GM23338 (cell line): ENCODE data around the gene LRP11. TPM values are rescaled to one million over a fixed set of nuclear protein-coding genes. Genes with fewer than 3 reads are reported as not detected.

Experiments
- ATAC-seq: fragments of 200-7000 bp; cut with Tn5 transposase; 3 replicates; pipeline ENCODE4 v1.9.1; 2020
- DNase-seq: peaks from one replicate; pipeline ENCODE4 v3.0.0-alpha.2; 2015; ENCODE audit warnings: low spot score
- H2AFZ ChIP-seq: fragments of 200-600 bp; sonication (generic); 2 replicates; pipeline ENCODE4 v1.8.0; 2016; ENCODE audit warnings: antibody characterized with exemption, mild to moderate bottlenecking, moderate library complexity
- H3F3A ChIP-seq: fragments of 200-600 bp; sonication (generic); replicated peaks from 2 replicates; pipeline ENCODE4 v1.8.0; 2017; ENCODE audit warnings: antibody characterized with exemption, mixed run types, low read depth
- H3K27ac ChIP-seq: fragments of 200-600 bp; sonication (generic); 2 replicates; pipeline ENCODE4 v1.6.1; 2016; ENCODE audit warnings: low read depth
- H3K27me3 ChIP-seq: fragments of 200-600 bp; sonication (generic); 2 replicates; pipeline ENCODE4 v1.8.0; 2016; ENCODE audit warnings: mild to moderate bottlenecking, mixed run types, moderate library complexity; ENCODE audit not compliant: insufficient read depth
- H3K36me3 ChIP-seq: fragments of 200-600 bp; sonication (generic); 2 replicates; pipeline ENCODE4 v1.8.0; 2016; ENCODE audit warnings: mild to moderate bottlenecking; ENCODE audit not compliant: insufficient read depth
- H3K4me1 ChIP-seq: fragments of 200-600 bp; sonication (generic); 2 replicates; pipeline ENCODE4 v1.8.0; 2016; ENCODE audit warnings: mild to moderate bottlenecking, moderate library complexity; ENCODE audit not compliant: insufficient read depth
- H3K4me2 ChIP-seq: fragments of 200-600 bp; sonication (generic); 2 replicates; pipeline ENCODE4 v1.7.1; 2017; ENCODE audit warnings: mixed run types
- H3K4me3 ChIP-seq: fragments of 200-600 bp; sonication (generic); 2 replicates; pipeline ENCODE4 v1.6.1; 2016; ENCODE audit warnings: mixed run types
- H3K79me2 ChIP-seq: fragments of 200-600 bp; sonication (generic); replicated peaks from 2 replicates; pipeline ENCODE4 v1.8.0; 2017; ENCODE audit warnings: mild to moderate bottlenecking; ENCODE audit not compliant: insufficient read depth
- H3K9me2 ChIP-seq: fragments of 200-600 bp; sonication (generic); 2 replicates; pipeline ENCODE4 v1.8.0; 2017; ENCODE audit not compliant: insufficient read depth
- H4K20me1 ChIP-seq: fragments of 200-600 bp; sonication (generic); replicated peaks from 2 replicates; pipeline ENCODE4 v1.8.0; 2017; ENCODE audit warnings: mild to moderate bottlenecking; ENCODE audit not compliant: insufficient read depth
- H3K27ac Mint-ChIP-seq: 2 replicates; pipeline ENCODE4 v1.8.0; 2020; ENCODE audit warnings: inconsistent platforms, mild to moderate bottlenecking, moderate library complexity, mixed read lengths
- H3K27me3 Mint-ChIP-seq: 3 replicates; pipeline ENCODE4 v1.8.0; 2022; ENCODE audit warnings: low read depth, mild to moderate bottlenecking, moderate library complexity, mixed read lengths, inconsistent platforms; ENCODE audit not compliant: insufficient read depth, poor library complexity
- H3K36me3 Mint-ChIP-seq: 3 replicates; pipeline ENCODE4 v1.8.0; 2021; ENCODE audit warnings: low read depth, mild to moderate bottlenecking, inconsistent platforms, moderate library complexity, mixed read lengths
- H3K4me1 Mint-ChIP-seq: 3 replicates; pipeline ENCODE4 v1.8.0; 2020; ENCODE audit warnings: mild to moderate bottlenecking, inconsistent platforms, mixed read lengths
- H3K4me3 Mint-ChIP-seq: 3 replicates; pipeline ENCODE4 v1.8.0; 2021; ENCODE audit warnings: moderate library complexity, mild to moderate bottlenecking, inconsistent platforms, mixed read lengths
- H3K9me3 Mint-ChIP-seq: 3 replicates; pipeline ENCODE4 v1.8.0; 2020; ENCODE audit warnings: moderate library complexity, mild to moderate bottlenecking, inconsistent platforms, mixed read lengths
- CREB1 ChIP-seq: fragments of 250-450 bp; sonication (Bioruptor Pico); IDR thresholded peaks from 2 replicates; pipeline ENCODE4 v1.5.0; 2020; ENCODE audit warnings: low read depth, mild to moderate bottlenecking, moderate library complexity
- ETS1 ChIP-seq: IDR thresholded peaks from 2 replicates; pipeline ENCODE4 v1.6.1; 2016; ENCODE audit warnings: antibody characterized with exemption
- JUNB ChIP-seq: IDR thresholded peaks from one replicate; pipeline ENCODE4 v1.6.1; 2016; ENCODE audit warnings: antibody characterized with exemption; ENCODE audit not compliant: unreplicated experiment
- NANOG ChIP-seq: IDR thresholded peaks from 2 replicates; pipeline ENCODE4 v1.6.1; 2016; ENCODE audit warnings: antibody characterized with exemption, borderline replicate concordance
- REST ChIP-seq: IDR thresholded peaks from one replicate; pipeline ENCODE4 v1.6.1; 2018; ENCODE audit warnings: antibody characterized with exemption; ENCODE audit not compliant: unreplicated experiment
- STAT1 ChIP-seq: IDR thresholded peaks from one replicate; pipeline ENCODE4 v1.6.1; 2016; ENCODE audit warnings: antibody characterized with exemption; ENCODE audit not compliant: unreplicated experiment
- ZNF114 ChIP-seq: fragments of 250-450 bp; sonication (Bioruptor Pico); IDR thresholded peaks from 2 replicates; pipeline ENCODE4 v1.5.0; 2020; ENCODE audit warnings: mild to moderate bottlenecking, moderate library complexity
- ZNF331 ChIP-seq: fragments of 250-450 bp; sonication (Bioruptor Pico); IDR thresholded peaks from 2 replicates; pipeline ENCODE4 v1.5.0; 2020; ENCODE audit warnings: low read depth, mild to moderate bottlenecking, moderate library complexity
- ZNF462 ChIP-seq: fragments of 250-450 bp; sonication (Bioruptor Pico); IDR thresholded peaks from 2 replicates; pipeline ENCODE4 v1.5.0; 2020; ENCODE audit warnings: mild to moderate bottlenecking, moderate library complexity
- polyA plus RNA-seq: library from polyadenylated mRNA; unstranded; fragments of >200 nt; fragmentation: Nextera tagmentation; extraction: Ambion mirVana; gene quantifications from 2 replicates; pipeline ENCODE4 v1.2.1, GENCODE V29; 2016
- total RNA-seq: library from RNA; depleted of rRNA; stranded (reverse); fragments of >200 nt; shearing (Covaris generic); gene quantifications from 2 replicates; pipeline ENCODE4 v1.2.3, GENCODE V29; 2014

LRP11 gene
- total and polyA plus RNA-seq, 2 experiments from 2014 or later: 10.8 to 37.1 TPM

GRCh38 chr6:149910721-149911151 lies 46.6 kb upstream of the LRP11 start (continued):
- TF ChIP-seq ZNF331 (CRISPR knock-in tag): no peak
- no peak for TF ChIP-seq ETS1
- no peak for TF ChIP-seq STAT1
- no peak for TF ChIP-seq JUNB
- no peak for TF ChIP-seq ZNF462 (CRISPR knock-in tag)
- no peak for TF ChIP-seq CREB1

- no peaks in the 10 kb centered on the region for H3K79me2 ChIP-seq
- no peak overlapping the region for H2AFZ ChIP-seq
- H3K27me3 Mint-ChIP-seq: peaks cover 4% of the 10 kb centered on the region
- H3K4me3 ChIP-seq: no peak overlapping the region
- H3K4me3 Mint-ChIP-seq: no peak overlapping the region
- ATAC-seq: no peak
- H3K27me3 ChIP-seq: no peaks in the 10 kb centered on the region
- H3F3A ChIP-seq: no peaks in the 10 kb centered on the region
- no peaks in the 10 kb centered on the region; the same call in 1 of the 2 replicates for H3K36me3 ChIP-seq
- DNase-seq: no peak
- no peak overlapping the region for H3K27ac Mint-ChIP-seq
- H3K4me2 ChIP-seq: no peak overlapping the region
- H3K9me2 ChIP-seq: no peaks in the 10 kb centered on the region
- no peaks in the 10 kb centered on the region for H3K4me1 Mint-ChIP-seq
- H3K4me1 ChIP-seq: no peaks in the 10 kb centered on the region
- no peaks in the 10 kb centered on the region for H4K20me1 ChIP-seq
- H3K27ac ChIP-seq: no peak overlapping the region
- peaks cover 44% of the 10 kb centered on the region for H3K9me3 Mint-ChIP-seq
- peaks cover 14% of the 10 kb centered on the region for H3K36me3 Mint-ChIP-seq
- no peak for TF ChIP-seq ZNF114 (CRISPR knock-in tag)
- TF ChIP-seq CREB1: no peak
- TF ChIP-seq NANOG: no peak
- no peak for TF ChIP-seq REST
- TF ChIP-seq ETS1: no peak
- no peak for TF ChIP-seq JUNB
- TF ChIP-seq ZNF331 (CRISPR knock-in tag): no peak
Observed at GRCh38 chr6:149909701-149910470, 45.7 kb upstream of the LRP11 start.
